GM23338 (cell line): ENCODE results near the gene WNT2B. TPM values are rescaled to one million over a fixed set of nuclear protein-coding genes. Genes with fewer than 3 reads are reported as not detected.

Experiments used
- ATAC-seq: fragments of 200-7000 bp; cut with Tn5 transposase; 3 replicates; pipeline ENCODE4 v1.9.1; 2020
- DNase-seq: peaks from one replicate; pipeline ENCODE4 v3.0.0-alpha.2; 2015; ENCODE audit warnings: low spot score
- H2AFZ ChIP-seq: fragments of 200-600 bp; sonication (generic); 2 replicates; pipeline ENCODE4 v1.8.0; 2016; ENCODE audit warnings: antibody characterized with exemption, mild to moderate bottlenecking, moderate library complexity
- H3F3A ChIP-seq: fragments of 200-600 bp; sonication (generic); replicated peaks from 2 replicates; pipeline ENCODE4 v1.8.0; 2017; ENCODE audit warnings: antibody characterized with exemption, mixed run types, low read depth
- H3K27ac ChIP-seq: fragments of 200-600 bp; sonication (generic); 2 replicates; pipeline ENCODE4 v1.6.1; 2016; ENCODE audit warnings: low read depth
- H3K27me3 ChIP-seq: fragments of 200-600 bp; sonication (generic); 2 replicates; pipeline ENCODE4 v1.8.0; 2016; ENCODE audit warnings: mild to moderate bottlenecking, mixed run types, moderate library complexity; ENCODE audit not compliant: insufficient read depth
- H3K36me3 ChIP-seq: fragments of 200-600 bp; sonication (generic); 2 replicates; pipeline ENCODE4 v1.8.0; 2016; ENCODE audit warnings: mild to moderate bottlenecking; ENCODE audit not compliant: insufficient read depth
- H3K4me1 ChIP-seq: fragments of 200-600 bp; sonication (generic); 2 replicates; pipeline ENCODE4 v1.8.0; 2016; ENCODE audit warnings: mild to moderate bottlenecking, moderate library complexity; ENCODE audit not compliant: insufficient read depth
- H3K4me2 ChIP-seq: fragments of 200-600 bp; sonication (generic); 2 replicates; pipeline ENCODE4 v1.7.1; 2017; ENCODE audit warnings: mixed run types
- H3K4me3 ChIP-seq: fragments of 200-600 bp; sonication (generic); 2 replicates; pipeline ENCODE4 v1.6.1; 2016; ENCODE audit warnings: mixed run types
- H3K79me2 ChIP-seq: fragments of 200-600 bp; sonication (generic); replicated peaks from 2 replicates; pipeline ENCODE4 v1.8.0; 2017; ENCODE audit warnings: mild to moderate bottlenecking; ENCODE audit not compliant: insufficient read depth
- H3K9me2 ChIP-seq: fragments of 200-600 bp; sonication (generic); 2 replicates; pipeline ENCODE4 v1.8.0; 2017; ENCODE audit not compliant: insufficient read depth
- H4K20me1 ChIP-seq: fragments of 200-600 bp; sonication (generic); replicated peaks from 2 replicates; pipeline ENCODE4 v1.8.0; 2017; ENCODE audit warnings: mild to moderate bottlenecking; ENCODE audit not compliant: insufficient read depth
- H3K27ac Mint-ChIP-seq: 2 replicates; pipeline ENCODE4 v1.8.0; 2020; ENCODE audit warnings: inconsistent platforms, mild to moderate bottlenecking, moderate library complexity, mixed read lengths
- H3K27me3 Mint-ChIP-seq: 3 replicates; pipeline ENCODE4 v1.8.0; 2022; ENCODE audit warnings: low read depth, mild to moderate bottlenecking, moderate library complexity, mixed read lengths, inconsistent platforms; ENCODE audit not compliant: insufficient read depth, poor library complexity
- H3K36me3 Mint-ChIP-seq: 3 replicates; pipeline ENCODE4 v1.8.0; 2021; ENCODE audit warnings: low read depth, mild to moderate bottlenecking, inconsistent platforms, moderate library complexity, mixed read lengths
- H3K4me1 Mint-ChIP-seq: 3 replicates; pipeline ENCODE4 v1.8.0; 2020; ENCODE audit warnings: mild to moderate bottlenecking, inconsistent platforms, mixed read lengths
- H3K4me3 Mint-ChIP-seq: 3 replicates; pipeline ENCODE4 v1.8.0; 2021; ENCODE audit warnings: moderate library complexity, mild to moderate bottlenecking, inconsistent platforms, mixed read lengths
- H3K9me3 Mint-ChIP-seq: 3 replicates; pipeline ENCODE4 v1.8.0; 2020; ENCODE audit warnings: moderate library complexity, mild to moderate bottlenecking, inconsistent platforms, mixed read lengths
- CREB1 ChIP-seq: fragments of 250-450 bp; sonication (Bioruptor Pico); IDR thresholded peaks from 2 replicates; pipeline ENCODE4 v1.5.0; 2020; ENCODE audit warnings: low read depth, mild to moderate bottlenecking, moderate library complexity
- CTCF ChIP-seq, 2 experiments: fragments of 200-600 bp in 1 of 2; sonication (generic) in 1 of 2; conservative IDR thresholded peaks; 2 replicates each; pipeline versions ENCODE4 v1.5.1 to v1.6.1; 2016 to 2017; ENCODE audit warnings: antibody characterized with exemption in 2 of 2, low read depth in 2 of 2, mild to moderate bottlenecking in 2 of 2, moderate library complexity in 1 of 2
- ETS1 ChIP-seq: IDR thresholded peaks from 2 replicates; pipeline ENCODE4 v1.6.1; 2016; ENCODE audit warnings: antibody characterized with exemption
- EZH2 ChIP-seq: fragments of 200-600 bp; sonication (generic); IDR thresholded peaks from one replicate; pipeline ENCODE4 v1.8.0; 2017; ENCODE audit warnings: antibody characterized with exemption, mild to moderate bottlenecking, low read depth; ENCODE audit not compliant: unreplicated experiment
- EZH2phosphoT487 ChIP-seq: fragments of 200-600 bp; sonication (generic); IDR thresholded peaks from one replicate; pipeline ENCODE4 v1.8.1; 2018; ENCODE audit warnings: antibody characterized with exemption; ENCODE audit not compliant: unreplicated experiment
- JUNB ChIP-seq: IDR thresholded peaks from one replicate; pipeline ENCODE4 v1.6.1; 2016; ENCODE audit warnings: antibody characterized with exemption; ENCODE audit not compliant: unreplicated experiment
- NANOG ChIP-seq: IDR thresholded peaks from 2 replicates; pipeline ENCODE4 v1.6.1; 2016; ENCODE audit warnings: antibody characterized with exemption, borderline replicate concordance
- POLR2AphosphoS5 ChIP-seq: IDR thresholded peaks from 2 replicates; pipeline ENCODE4 v1.6.1; 2016; ENCODE audit warnings: antibody characterized with exemption, low read depth
- REST ChIP-seq: IDR thresholded peaks from one replicate; pipeline ENCODE4 v1.6.1; 2018; ENCODE audit warnings: antibody characterized with exemption; ENCODE audit not compliant: unreplicated experiment
- STAT1 ChIP-seq: IDR thresholded peaks from one replicate; pipeline ENCODE4 v1.6.1; 2016; ENCODE audit warnings: antibody characterized with exemption; ENCODE audit not compliant: unreplicated experiment
- ZNF114 ChIP-seq: fragments of 250-450 bp; sonication (Bioruptor Pico); IDR thresholded peaks from 2 replicates; pipeline ENCODE4 v1.5.0; 2020; ENCODE audit warnings: mild to moderate bottlenecking, moderate library complexity
- ZNF331 ChIP-seq: fragments of 250-450 bp; sonication (Bioruptor Pico); IDR thresholded peaks from 2 replicates; pipeline ENCODE4 v1.5.0; 2020; ENCODE audit warnings: low read depth, mild to moderate bottlenecking, moderate library complexity
- ZNF462 ChIP-seq: fragments of 250-450 bp; sonication (Bioruptor Pico); IDR thresholded peaks from 2 replicates; pipeline ENCODE4 v1.5.0; 2020; ENCODE audit warnings: mild to moderate bottlenecking, moderate library complexity
- polyA plus RNA-seq: library from polyadenylated mRNA; unstranded; fragments of >200 nt; fragmentation: Nextera tagmentation; extraction: Ambion mirVana; gene quantifications from 2 replicates; pipeline ENCODE4 v1.2.1, GENCODE V29; 2016
- total RNA-seq: library from RNA; depleted of rRNA; stranded (reverse); fragments of >200 nt; shearing (Covaris generic); gene quantifications from 2 replicates; pipeline ENCODE4 v1.2.3, GENCODE V29; 2014

Gene WNT2B
- total and polyA plus RNA-seq, 2 experiments from 2014 or later = 0.50 to 0.90 TPM

GRCh38 chr1:112514901-112515300 lies 6.1 kb downstream of the WNT2B start:
- Histone ChIP-seq H3K4me3 (no peak overlapping the region), H3K9me2 (no peaks in the 10 kb centered on the region), H3K79me2 (no peaks in the 10 kb centered on the region), H2AFZ (no peak overlapping the region), H3K36me3 (no peaks in the 10 kb centered on the region), H3K4me2 (no peak overlapping the region), H3K27me3 (peaks cover 33% of the 10 kb centered on the region), H4K20me1 (peaks cover 6% of the 10 kb centered on the region; the same call in 1 of the 2 replicates), H3K4me1 (peaks cover 23% of the 10 kb centered on the region), H3K27ac (no peak overlapping the region), H3F3A (peaks cover 4% of the 10 kb centered on the region; the same call in 1 of the 2 replicates)
- no peaks in the 10 kb centered on the region for H3K36me3 Mint-ChIP-seq
- TF ChIP-seq EZH2 (no peak), ETS1 (no peak), CREB1 (CRISPR knock-in tag) (no peak), ZNF331 (no peak), JUNB (no peak), NANOG (no peak), ZNF114 (no peak), STAT1 (no peak), CTCF (conservative IDR thresholded peaks at IDR 0.05; ENCODE audit: low read depth in 2 of 2) (no peak), REST (no peak), ZNF462 (CRISPR knock-in tag) (no peak), EZH2phosphoT487 (no peak), POLR2AphosphoS5 (no peak)
- no peak overlapping the region for H3K4me3 Mint-ChIP-seq
- H3K4me1 Mint-ChIP-seq = peaks cover 25% of the 10 kb centered on the region
- ATAC-seq (no peak), DNase-seq (no peak)
- H3K27ac Mint-ChIP-seq = no peak overlapping the region
- no peaks in the 10 kb centered on the region; the same call in 2 of the 3 replicates for H3K9me3 Mint-ChIP-seq
- peaks cover 20% of the 10 kb centered on the region for H3K27me3 Mint-ChIP-seq
